ENCODE data around the gene RER1.

Gene RER1

DNA sequence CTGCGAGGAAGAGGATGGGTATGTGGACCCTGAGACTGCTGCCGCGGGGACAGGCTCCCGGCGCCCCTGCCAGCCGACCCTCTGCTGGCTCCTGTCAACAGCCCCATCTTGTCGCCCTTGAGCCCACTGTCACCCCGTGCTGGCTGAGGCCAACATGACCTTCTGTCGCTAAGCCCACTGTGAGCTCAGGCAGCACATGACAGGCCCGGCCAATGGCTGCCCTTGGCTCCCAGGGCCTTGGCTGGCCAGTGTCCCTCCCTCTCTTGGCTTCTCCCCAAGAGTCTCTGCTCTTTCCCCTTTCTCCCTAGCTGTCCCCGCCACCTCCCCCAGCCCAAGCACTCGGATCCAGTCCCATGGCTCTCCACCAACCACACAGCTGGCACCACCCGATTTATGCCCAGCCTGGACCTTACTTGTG lies 17.2 kb downstream of the RER1 start:
- DNase-seq: no peak

DNA sequence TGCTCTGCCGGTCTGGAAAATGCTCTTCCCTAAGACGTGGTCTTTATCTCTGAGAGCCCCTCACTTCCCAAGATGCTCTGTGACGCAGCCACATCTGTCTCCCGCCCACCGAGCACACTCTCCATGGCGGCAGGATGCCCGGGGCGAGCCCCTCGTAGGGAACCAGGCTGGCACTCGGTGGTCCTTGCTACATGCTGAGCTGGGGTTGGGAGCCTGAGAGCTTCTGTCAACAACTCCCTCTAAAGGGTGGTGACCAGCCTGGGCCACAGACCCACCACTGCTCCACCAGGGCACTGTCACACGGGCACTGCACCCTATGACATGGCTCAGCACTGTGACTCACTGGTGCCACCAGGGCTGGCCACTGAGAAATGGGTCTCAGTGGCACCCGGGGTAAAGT lies 18.1 kb downstream of the RER1 start:
- DNase-seq: no peak

DNA sequence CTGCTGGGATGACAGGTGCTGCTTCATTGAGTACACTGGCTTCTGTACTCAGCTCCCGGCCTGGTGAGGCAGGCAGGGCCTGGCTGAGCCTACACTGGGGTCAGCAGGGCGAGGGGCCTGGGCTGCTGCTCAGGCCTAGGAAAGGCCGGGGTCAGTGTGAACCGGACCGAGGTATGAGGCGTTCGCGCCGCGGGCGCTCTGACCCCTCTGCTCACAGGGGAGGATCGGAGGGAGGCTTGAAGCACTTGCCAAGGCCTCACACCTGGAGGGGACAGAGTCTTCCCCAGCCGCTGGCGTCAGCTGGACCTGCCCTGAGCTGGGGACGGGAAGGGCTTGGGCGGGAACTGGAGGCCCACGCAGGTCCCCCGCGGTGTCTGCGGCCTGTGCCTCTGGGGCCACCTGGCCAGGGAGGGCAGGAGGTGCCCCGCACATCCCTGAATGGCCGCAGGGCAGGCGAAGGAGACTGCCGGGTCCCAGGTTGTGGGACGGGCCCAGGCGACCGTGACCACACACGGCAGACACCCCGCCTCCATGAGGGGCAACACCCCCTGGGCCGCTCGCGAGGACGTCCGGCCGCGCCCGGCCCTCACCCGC lies 20.3 kb downstream of the RER1 start:
- no peak for DNase-seq

DNA sequence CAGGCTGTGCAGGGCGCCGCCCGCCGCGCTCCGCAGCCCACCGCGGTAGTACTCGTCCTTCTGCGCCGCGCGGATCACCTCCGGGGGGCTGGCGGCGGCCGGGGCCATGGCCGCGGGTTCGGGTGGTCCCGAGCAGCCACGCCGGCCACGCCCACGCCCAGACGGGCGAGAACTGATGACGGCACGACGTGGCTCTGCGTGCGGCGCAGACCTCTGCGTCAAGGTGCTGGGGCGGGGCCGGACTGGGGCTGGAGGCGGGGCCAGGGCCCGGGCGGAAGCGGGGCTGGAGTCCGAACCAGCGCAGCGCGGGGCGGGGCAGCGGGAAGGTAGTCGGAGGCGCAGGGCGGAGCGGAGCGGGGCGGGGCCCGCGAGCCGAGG lies 20.7 kb downstream of the RER1 start, which contains the start of gene PEX10:
TSS of gene PEX10 (minus strand) at position 170 of the 378 bp plus-strand sequence. CDS start at position 108, 62 bp downstream.
- peak; percentile 98 for DNase-seq

DNA sequence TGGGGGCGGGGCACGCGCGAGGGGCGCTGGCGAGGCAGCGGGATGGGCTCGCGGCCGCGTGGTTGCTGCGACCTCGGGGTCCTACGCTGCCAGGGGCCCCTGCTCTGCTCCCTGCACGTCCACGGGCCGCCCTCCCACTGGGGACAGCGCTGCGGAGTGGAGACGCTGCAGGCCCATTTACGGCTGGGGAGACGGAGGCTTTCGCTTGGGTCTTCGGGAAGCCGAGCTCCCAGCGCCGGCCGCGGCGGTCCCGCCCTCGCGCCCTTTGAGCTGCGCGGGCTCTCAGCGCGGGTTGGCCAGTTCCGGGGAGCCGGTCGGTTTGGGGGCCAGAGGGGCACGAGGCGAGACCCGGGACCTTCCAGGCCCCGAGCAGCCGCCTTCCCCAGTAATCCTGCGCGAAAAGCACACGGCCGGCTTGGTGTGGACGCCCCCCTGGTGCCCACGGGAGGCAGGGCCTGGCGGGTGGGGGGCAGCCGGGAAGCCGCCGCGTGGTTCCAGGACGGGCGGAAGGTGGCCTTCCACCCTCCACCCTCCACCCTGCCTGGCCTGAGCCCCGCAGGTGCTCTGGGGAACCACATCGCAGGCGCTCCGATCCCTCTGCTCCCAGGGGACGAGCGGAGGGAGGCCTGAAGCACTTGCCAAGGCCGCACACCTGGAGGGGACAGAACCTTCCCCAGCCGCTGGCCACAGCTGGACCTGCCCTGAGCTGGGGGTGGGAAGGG lies 21.3 kb downstream of the RER1 start:
- no peak for DNase-seq

DNA sequence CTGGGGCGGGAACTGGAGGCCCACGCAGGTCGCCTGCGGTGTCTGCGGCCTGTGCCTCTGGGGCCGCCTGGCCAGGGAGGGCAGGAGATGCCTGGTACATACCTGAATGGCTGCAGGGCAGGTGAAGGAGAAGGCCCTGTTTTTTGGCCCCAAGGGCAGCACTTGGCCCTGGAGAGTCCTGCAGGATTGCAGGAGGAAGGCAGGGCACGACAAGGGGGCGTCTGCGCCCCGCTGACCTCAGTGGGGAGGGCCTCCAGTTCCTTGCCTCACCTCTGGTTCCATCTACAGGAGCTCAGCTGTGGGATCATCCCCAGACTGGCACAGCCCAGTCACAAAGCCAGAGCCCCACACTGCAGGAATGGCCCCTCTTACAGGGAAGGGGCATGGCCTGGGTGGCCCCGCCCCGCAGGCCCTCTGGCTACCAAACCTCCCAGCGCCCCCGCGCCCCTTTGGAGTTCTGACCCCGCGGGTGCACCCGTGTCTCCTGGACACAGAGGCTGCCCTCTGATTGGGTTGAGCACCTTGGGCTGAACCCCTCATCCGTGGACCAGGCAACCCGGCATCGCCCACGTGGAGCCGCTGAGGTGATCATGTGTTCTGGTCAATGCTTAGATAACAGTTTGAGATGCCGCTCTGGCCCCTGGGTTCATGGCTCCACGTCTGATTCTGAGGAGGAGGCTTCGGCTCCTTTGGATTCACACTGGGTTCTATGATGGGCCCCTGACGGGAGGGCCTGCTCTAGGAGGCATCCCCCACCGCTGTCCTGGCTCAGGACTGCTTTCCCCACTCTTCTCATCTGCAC lies 22.1 kb downstream of the RER1 start:
- DNase-seq: no peak

DNA sequence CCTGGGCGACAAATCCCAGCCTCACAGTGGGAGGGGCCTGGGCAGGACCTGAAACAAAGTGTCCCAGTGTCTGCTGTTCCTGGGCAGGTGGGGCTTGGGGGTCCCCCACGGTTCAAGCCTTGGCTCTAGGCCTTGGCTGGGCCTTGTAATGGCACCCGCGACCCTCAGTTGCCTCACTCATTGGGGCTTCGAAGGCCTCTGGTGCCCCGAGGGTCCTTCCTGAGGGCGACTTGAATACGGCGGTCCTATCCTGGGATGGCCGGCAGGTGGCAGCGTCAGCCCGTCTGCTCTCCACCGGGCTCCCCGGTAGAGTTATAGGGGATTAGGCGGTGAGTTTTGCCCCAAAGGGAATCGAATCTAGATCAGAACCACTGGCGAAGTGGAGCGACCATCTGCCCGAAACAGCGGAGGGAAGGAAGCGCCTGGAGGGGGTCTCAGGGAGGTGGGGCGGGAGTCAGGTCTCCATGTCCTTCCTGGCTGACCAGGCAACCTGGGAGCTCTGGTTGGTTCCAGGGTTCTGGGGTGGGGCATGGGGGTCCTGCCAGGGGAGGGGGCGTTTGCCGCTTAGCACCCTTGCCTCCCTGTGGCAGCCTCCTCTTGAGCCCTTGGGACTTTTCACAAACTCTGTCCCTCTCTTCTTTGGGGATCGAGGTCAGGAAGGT lies 22.8 kb downstream of the RER1 start:
- peak; percentile 83 for DNase-seq

DNA sequence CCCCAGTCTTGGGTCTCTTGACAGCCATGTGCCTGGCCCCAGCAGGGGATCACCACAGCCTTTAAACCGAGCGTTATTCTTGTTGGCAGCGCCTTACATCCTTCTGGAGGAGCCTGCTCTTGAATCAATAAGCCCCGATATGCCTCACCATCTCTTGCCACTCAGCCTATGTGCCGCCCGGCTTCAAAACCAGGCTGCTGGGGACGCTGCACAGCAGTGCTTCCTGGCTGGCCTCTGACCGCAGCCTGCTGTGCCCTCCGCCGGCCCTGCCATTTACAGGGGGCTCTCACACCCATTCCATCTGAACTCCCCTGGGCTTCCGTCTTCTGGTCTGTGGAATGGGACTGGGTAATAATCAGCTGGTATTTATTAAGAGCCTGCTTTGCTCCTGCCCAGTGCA lies 23.7 kb downstream of the RER1 start:
- no peak for DNase-seq

DNA sequence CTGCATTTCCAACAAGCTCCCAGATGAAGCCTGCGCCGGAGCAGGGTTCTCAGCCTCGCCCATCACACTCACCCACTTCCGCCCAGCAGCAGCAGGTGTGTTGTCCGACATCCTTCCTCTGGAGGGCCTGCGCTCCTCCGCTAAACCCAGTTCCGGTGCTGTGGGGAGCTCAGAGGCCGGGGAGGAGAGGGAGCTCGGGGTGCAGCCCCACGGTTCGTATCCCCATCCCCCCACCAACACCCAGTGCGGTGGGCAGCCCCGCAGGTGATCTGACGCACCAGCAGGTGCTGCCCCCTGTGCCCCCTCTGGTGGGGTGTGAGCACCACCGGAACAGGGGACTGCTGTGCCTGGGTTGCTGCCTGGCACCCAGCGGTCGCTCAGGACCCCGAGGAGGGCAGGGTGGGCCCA lies 24.2 kb downstream of the RER1 start:
- peak; percentile 57 for DNase-seq

DNA sequence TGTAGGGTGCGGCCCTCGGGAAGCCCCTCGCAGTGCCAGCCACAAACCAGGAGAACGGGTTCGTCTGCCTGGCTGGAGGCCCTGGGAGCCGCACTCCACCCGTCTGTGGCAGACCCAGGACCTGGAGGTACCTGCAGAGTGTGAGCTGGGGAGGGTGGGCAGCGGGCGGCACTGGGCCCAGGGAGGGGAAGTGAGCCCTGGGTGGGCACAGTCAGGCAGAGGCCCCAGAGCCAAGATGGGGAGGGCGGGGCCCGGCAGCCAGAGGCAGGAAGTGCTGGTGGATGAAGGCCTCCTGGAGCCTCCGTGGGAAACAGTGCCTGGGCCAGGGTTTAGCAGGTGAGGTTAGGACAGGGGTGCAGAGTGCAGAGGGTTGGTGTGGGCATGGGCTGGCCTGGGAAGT lies 24.8 kb downstream of the RER1 start:
- DNase-seq: peak; percentile 29

DNA sequence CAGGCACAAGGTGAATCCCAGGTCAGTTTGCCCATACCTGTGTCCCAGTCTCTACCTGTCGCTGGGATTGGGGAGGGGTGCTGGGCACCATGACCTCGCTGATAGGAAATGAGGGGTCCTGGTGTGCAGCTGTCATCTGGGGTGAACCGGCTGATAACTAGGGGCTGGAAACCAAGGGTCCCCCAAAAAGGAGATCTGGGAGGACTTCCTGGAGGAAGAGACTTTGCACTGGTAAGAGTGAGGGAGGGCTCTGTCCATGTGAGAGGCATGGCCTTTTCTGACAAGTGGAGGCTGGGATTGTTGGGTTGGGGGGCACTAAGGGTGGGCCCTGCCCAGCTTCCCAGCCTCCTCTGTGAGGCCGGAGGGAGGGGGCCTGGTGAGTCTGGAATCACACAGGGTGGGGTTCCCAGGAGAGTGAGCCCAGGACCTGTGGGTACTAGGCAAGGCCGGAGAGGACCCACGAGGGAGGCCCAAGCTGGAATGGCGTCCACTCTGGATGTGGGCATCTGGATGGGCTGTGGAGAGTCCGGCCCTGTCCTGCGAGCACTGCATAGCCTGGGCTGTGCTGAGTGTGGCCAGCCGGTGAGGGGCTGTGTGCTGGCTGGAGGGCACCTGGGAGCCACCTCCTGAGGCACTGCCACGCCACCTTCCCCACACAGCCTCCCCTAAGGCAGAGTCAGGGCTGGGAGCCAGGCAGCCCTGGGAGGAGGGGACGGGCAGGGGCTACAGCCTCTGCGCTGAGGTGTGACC lies 25.6 kb downstream of the RER1 start:
- DNase-seq: no peak

DNA sequence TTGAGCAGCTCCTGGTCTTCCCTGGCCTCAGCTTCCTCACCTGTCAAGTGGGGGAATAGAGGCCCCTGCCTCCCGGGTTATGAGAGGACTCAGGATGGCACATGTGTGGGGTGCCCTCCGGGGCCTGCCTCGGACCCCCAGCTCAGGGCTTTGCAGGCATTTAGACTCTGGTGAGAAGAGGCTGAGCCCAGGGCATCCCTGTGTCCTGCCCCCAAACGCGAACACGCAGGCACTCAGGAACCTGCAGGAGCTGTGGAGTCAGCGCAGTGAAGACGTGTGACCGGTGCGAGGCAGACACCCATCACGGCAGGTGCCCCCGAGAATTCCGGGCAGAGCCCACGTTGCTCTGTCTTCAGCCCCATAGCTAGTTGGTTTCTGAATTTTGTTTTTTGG lies 26.2 kb downstream of the RER1 start:
- DNase-seq: no peak

DNA sequence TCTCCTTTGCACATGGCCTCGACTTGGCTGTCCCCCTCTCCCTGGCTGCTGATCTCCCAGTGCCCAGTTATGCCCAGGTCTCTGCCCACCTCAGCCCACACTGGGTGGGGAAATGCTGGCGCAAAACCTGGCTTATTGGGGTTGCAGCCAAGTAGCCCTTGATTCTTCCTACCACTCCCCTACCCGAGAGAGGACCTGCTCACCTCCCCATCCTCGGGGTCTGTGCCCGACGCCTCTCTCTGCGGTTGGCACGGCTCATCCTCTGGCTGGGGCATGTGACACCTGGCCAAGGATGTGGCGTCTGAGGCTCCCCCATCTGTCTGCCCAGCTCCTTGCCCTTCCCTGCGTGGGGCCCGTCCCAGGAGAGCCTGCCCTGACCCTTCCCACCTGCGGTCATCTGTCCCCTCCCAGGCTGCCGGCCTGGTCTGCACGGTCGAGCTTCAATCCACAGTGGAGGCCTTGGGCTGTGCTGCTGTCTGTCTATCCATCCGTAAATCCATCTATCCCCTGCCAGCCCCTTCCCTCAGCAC lies 27.2 kb downstream of the RER1 start:
- DNase-seq: no peak

DNA sequence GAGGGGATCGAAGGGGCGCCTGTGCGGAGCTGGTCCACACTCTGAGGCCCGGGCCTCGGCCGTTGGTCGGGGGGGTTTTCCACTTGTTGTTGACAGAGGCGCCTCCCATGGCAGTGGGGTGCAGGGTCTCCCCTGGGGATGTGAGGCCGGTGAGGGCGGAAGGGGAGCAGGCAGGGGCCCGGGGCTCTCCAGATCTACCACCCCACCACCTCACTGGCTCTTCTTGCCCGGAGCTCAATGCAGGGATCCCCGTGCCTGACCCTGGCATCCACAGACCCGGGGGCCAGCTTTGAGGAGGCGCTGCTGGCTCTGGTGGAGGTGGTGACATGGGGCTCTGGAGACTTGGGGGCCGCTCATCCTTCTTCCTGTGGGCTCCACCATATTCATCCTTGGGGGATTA lies 27.8 kb downstream of the RER1 start:
- DNase-seq: no peak

DNA sequence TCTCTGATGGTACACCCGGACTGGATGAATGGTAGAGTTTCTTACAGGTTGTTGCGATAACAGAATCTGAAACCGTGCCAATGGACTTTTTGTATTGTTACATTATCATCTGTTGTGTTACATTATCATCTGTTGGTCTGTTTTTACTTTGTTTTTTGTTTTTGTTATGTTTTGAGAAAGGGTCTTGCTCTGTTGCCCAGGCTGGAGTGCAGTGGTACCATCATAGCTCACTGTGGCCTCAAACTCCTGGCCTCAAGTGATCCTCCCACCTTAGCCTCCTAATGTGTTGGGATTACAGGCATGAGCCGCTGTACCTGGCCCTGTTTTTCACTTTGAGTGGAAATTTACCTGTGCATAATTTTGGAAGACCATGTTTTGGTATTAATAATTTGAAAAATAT lies 30.9 kb downstream of the RER1 start:
- no peak for DNase-seq

DNA sequence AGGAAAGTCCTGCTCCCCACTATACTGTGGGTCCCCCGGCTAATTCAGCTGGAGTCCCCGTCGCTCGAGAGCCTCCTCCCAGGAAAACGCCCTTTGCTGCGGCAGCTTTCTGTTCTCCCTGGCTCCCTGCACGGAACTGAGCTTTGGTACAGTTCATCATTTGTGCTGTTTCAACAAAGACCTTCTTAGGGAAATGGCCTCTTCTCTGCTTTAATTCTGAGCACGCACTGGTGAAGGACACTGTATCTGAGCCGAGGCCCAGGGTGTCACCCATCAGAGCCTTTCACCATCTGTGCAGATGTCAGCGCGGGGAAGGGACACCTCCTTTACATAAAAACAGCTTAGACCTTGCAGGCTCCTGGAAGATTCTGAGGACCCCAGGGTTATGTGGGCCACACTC lies 34.3 kb downstream of the RER1 start:
- DNase-seq: no peak

DNA sequence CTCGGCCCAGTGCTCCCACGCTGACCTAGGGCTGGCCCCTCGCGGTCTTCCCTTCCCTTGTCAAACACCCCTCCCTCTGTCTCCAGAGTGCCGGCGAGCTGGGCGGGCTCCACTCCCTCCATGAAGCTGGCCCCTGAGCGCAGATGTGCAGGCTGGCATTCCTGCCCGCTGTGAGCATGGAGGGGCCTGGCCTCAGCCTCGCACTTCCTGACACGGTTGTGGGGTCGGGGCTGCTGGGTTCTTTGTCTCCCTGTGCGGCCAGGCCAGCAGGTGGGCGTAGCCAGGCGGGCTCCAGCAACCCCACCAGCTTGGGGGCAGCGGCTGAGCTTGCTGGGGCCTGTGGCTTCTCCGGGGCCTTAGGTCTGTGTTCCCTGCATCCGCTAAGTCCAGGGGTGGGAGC lies 34.9 kb downstream of the RER1 start:
- DNase-seq: no peak

DNA sequence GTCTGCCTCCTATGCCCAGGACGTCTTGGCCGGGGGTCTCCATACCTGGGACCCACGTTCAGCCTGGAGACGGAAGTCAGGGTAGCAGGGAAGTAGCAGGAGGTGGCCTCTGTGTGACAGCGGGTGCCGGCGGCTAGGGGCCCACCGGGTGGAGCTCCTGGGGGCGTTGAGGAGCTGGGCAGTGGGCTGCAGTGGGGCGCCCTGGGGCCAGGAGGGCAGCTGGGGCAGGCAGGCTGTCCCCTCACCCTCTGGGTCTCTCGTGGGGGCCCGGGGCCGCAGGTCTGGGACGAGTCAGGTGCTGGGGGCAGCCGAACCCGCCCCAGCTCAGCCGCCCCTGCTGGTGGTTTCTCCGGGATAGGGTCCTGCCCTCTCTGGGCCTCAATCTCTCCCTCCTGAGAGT lies 35.4 kb downstream of the RER1 start:
- no peak for DNase-seq

DNA sequence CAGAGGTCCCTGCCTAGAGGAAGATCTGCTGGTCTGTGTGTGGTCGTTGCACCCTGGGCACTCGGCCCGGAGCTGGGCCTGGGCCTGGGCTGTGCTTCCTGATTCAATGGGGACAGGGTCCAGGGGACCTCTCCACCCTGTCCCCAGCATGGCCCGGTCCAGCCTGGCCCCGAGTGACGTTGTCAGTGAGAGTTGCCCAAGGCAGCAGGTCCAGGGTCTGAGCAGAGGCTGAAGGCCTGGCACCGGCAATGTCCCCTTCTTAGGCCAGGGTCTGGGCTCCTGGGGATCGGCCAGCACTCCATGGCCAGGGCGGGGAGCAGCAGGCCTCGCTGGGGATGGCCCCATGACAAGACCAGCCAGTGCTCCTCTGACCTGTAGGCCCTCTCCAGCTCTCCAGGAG lies 36.3 kb downstream of the RER1 start:
- no peak for DNase-seq

DNA sequence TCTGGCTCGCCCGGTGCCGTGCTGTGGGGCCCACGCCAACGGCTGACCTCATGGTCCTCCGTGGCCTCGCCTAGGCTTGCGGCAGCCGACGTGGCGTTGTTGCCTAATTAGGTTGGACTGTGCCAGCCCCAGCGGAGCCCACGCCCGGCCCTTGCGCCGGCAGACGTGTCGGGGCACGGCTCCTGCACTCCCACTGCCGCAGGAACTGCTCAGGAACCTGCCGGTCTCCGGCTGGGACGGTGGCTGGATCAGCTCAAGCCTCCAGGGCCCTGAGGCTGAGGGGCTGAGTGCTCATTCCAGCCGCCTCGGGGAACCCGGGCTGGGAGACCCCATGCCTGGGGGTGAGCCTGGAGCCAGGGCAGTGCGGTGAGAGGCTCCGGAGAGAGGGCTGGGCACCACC lies 36.8 kb downstream of the RER1 start:
- DNase-seq: no peak

DNA sequence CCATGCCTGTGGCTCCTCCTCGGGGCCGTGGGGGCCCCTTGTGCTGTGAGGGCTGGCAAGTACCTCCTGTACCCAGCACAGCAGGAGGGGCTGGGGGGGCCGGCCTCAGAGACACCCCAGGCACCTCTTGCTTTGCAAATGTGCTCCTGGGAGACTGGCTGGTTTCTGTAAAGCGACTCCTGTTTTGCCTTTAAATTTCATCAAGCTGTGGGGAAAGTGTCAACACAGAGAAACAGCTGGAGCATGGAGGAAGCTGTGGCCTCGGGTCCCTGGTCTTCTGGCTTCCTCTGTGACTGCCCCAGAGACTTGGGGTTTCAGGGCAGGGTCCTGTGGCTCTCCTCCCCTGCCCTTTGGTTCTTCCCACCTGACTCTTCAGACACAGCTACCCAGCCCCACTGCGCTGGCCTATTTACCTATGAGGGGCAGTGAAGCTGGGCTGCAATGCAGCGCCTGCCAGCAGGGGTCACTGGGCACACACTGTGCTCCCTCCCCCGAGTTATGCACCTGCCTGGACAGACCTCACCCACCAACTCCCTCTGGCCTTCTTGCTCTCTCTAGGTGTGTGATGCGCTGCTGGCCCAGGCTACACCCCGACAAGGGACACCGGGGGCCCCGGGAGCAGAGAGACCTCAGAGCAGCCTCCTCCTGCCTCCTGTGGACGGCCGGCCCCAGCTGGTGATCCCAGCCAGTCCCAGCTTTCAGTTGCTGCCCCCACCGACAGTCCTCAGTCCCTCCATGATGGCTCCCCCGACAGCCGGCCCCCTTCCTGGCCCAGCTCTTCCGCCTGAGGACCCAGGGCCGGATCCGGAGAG lies 38.3 kb downstream of the RER1 start:
- no peak for DNase-seq

DNA sequence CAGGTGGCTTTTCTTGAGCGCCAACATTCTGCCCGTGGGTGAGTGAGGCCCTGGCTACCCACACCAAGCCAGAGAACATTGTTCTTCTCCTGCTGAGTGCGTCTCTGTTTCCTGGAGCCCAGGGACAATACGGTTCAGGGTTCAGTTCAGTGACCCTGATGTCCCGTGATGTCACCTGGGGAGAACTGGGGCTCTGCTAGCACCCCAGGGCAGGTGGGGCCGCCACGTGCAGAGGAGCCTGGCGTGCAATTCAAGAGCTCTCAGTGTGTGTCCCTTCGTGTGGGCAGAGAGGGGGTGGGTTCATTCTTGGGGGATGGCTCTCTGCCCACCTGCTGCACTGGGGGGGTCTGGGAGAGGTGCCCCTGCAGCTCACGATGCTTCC lies 38.9 kb downstream of the RER1 start:
- DNase-seq: no peak
